MM.1S (cell line): ENCODE measurements around the gene RNF182.

Experiments used
- DNase-seq: peaks from one replicate; pipeline ENCODE4 v3.0.0-alpha.2; 2015
- H2AFZ ChIP-seq: fragments of 300-600 bp; sonication (generic); 2 replicates; pipeline ENCODE4 v1.6.0; 2016; ENCODE audit warnings: antibody characterized with exemption, low read length
- H3F3A ChIP-seq: fragments of 300-600 bp; sonication (generic); 2 replicates; pipeline ENCODE4 v1.6.1; 2016; ENCODE audit warnings: mild to moderate bottlenecking, antibody characterized with exemption, low read length, moderate library complexity, mixed read lengths; ENCODE audit not compliant: insufficient read depth
- H3K27ac ChIP-seq: fragments of 300-600 bp; sonication (generic); 2 replicates; pipeline ENCODE4 v1.5.1; 2016; ENCODE audit warnings: mild to moderate bottlenecking, low read length
- H3K27me3 ChIP-seq: fragments of 300-600 bp; sonication (generic); replicated peaks from 2 replicates; pipeline ENCODE4 v1.6.0; 2016; ENCODE audit warnings: low read length; ENCODE audit not compliant: insufficient read depth
- H3K36me3 ChIP-seq: fragments of 300-600 bp; sonication (generic); replicated peaks from 2 replicates; pipeline ENCODE4 v1.6.1; 2016; ENCODE audit warnings: mild to moderate bottlenecking, low read length, mixed read lengths; ENCODE audit not compliant: insufficient read depth
- H3K4me1 ChIP-seq: fragments of 300-600 bp; sonication (generic); 2 replicates; pipeline ENCODE4 v1.6.1; 2016; ENCODE audit warnings: low read length, mixed read lengths
- H3K4me2 ChIP-seq: fragments of 300-600 bp; sonication (generic); 2 replicates; pipeline ENCODE4 v1.6.0; 2016; ENCODE audit warnings: low read depth, low read length
- H3K4me3 ChIP-seq: fragments of 300-600 bp; sonication (generic); 2 replicates; pipeline ENCODE4 v1.5.1; 2016; ENCODE audit warnings: low read length, mixed read lengths
- H3K79me2 ChIP-seq: fragments of 300-600 bp; sonication (generic); 2 replicates; pipeline ENCODE4 v1.6.1; 2016; ENCODE audit warnings: mixed run types, low read length, mixed read lengths
- H3K9ac ChIP-seq: fragments of 300-600 bp; sonication (generic); 2 replicates; pipeline ENCODE4 v1.6.1; 2016; ENCODE audit warnings: low read length, mixed read lengths
- H3K9me2 ChIP-seq: fragments of 300-600 bp; sonication (generic); replicated peaks from 2 replicates; pipeline ENCODE4 v1.6.1; 2016; ENCODE audit warnings: mild to moderate bottlenecking, low read length, mixed read lengths; ENCODE audit not compliant: insufficient read depth
- H3K9me3 ChIP-seq: fragments of 300-600 bp; sonication (generic); replicated peaks from 2 replicates; pipeline ENCODE4 v1.6.1; 2016; ENCODE audit warnings: mild to moderate bottlenecking, low read length, mixed read lengths; ENCODE audit not compliant: insufficient read depth
- H4K20me1 ChIP-seq: fragments of 300-600 bp; sonication (generic); 2 replicates; pipeline ENCODE4 v1.6.1; 2016; ENCODE audit warnings: mild to moderate bottlenecking, low read length, moderate library complexity, mixed read lengths; ENCODE audit not compliant: insufficient read depth
- CTCF ChIP-seq: fragments of 300-600 bp; sonication (generic); IDR thresholded peaks from 2 replicates; pipeline ENCODE4 v1.5.1; 2016; ENCODE audit warnings: antibody characterized with exemption, low read length, mixed read lengths
- EZH2 ChIP-seq: fragments of 300-600 bp; sonication (generic); optimal IDR thresholded peaks from 2 replicates; pipeline ENCODE3; 2017; ENCODE audit warnings: low read depth, mild to moderate bottlenecking, antibody characterized with exemption, low read length, mixed read lengths
- EZH2phosphoT487 ChIP-seq: fragments of 300-600 bp; sonication (generic); IDR thresholded peaks from 2 replicates; pipeline ENCODE4 v1.6.1; 2018; ENCODE audit warnings: antibody characterized with exemption, low read length

The RNF182 gene

GRCh38 chr6:13978102-13978640, 53.4 kb downstream of the RNF182 start:
- Histone ChIP-seq H3K27ac (no peak overlapping the region), H3K79me2 (no peaks in the 10 kb centered on the region), H3K27me3 (no peaks in the 10 kb centered on the region), H2AFZ (no peak overlapping the region), H3K36me3 (no peaks in the 10 kb centered on the region), H3K9me3 (no peaks in the 10 kb centered on the region), H3K9ac (no peak overlapping the region), H3F3A (no peaks in the 10 kb centered on the region), H3K4me1 (no peaks in the 10 kb centered on the region), H3K4me2 (no peak overlapping the region), H4K20me1 (no peaks in the 10 kb centered on the region), H3K9me2 (no peaks in the 10 kb centered on the region), H3K4me3 (no peak overlapping the region)
- TF ChIP-seq EZH2 = no peak
- TF ChIP-seq CTCF = no peak
- TF ChIP-seq EZH2phosphoT487 = no peak
- no peak for DNase-seq

GRCh38 chr6:13978787-13979186, 54.0 kb downstream of the RNF182 start:
- Histone ChIP-seq H3K27me3 (no peaks in the 10 kb centered on the region), H3K4me1 (no peaks in the 10 kb centered on the region), H4K20me1 (no peaks in the 10 kb centered on the region), H3K27ac (no peak overlapping the region), H3F3A (no peaks in the 10 kb centered on the region), H2AFZ (no peak overlapping the region), H3K4me2 (no peak overlapping the region), H3K9me2 (no peaks in the 10 kb centered on the region), H3K79me2 (no peaks in the 10 kb centered on the region), H3K9ac (no peak overlapping the region), H3K9me3 (no peaks in the 10 kb centered on the region), H3K4me3 (no peak overlapping the region), H3K36me3 (no peaks in the 10 kb centered on the region)
- DNase-seq = no peak
- TF ChIP-seq EZH2 (no peak), CTCF (no peak), EZH2phosphoT487 (no peak)

- H3K9me2 ChIP-seq = no peaks in the 10 kb centered on the region
- no peaks in the 10 kb centered on the region for H3K4me1 ChIP-seq
- no peaks in the 10 kb centered on the region for H3K27me3 ChIP-seq
- no peak overlapping the region for H3K27ac ChIP-seq
- H3K9ac ChIP-seq = no peak overlapping the region
- no peaks in the 10 kb centered on the region for H4K20me1 ChIP-seq
- no peaks in the 10 kb centered on the region for H3K79me2 ChIP-seq
- no peaks in the 10 kb centered on the region for H3K36me3 ChIP-seq
- no peaks in the 10 kb centered on the region for H3K9me3 ChIP-seq
- no peak for DNase-seq
- no peak overlapping the region for H2AFZ ChIP-seq
- H3K4me2 ChIP-seq = no peak overlapping the region
- no peak overlapping the region for H3K4me3 ChIP-seq
- TF ChIP-seq EZH2phosphoT487 (no peak), EZH2 (no peak), CTCF (no peak)
- H3F3A ChIP-seq = no peaks in the 10 kb centered on the region
Measured at GRCh38 chr6:13979284-13980171, 54.8 kb downstream of the RNF182 start.
